IPS DF 6.9 (cell line): ENCODE measurements around the gene CBFA2T2.

Experiments used
- DNase-seq: peaks from one replicate; pipeline ENCODE4 v3.0.0-alpha.2; 2013; ENCODE audit warnings: low read depth, low spot score
- H3K27ac ChIP-seq: one replicate; pipeline ENCODE4 v1.5.1; 2013; ENCODE audit warnings: low read length, control low read depth
- H3K27me3 ChIP-seq: 2 replicates; pipeline ENCODE4 v1.6.1; 2013; ENCODE audit warnings: mild to moderate bottlenecking, low read length; ENCODE audit not compliant: control insufficient read depth, insufficient read depth
- H3K36me3 ChIP-seq: 2 replicates; pipeline ENCODE4 v1.6.1; 2013; ENCODE audit warnings: low read length; ENCODE audit not compliant: control insufficient read depth, insufficient read depth
- H3K4me1 ChIP-seq: 2 replicates; pipeline ENCODE4 v1.6.1; 2013; ENCODE audit warnings: low read length; ENCODE audit not compliant: control insufficient read depth, insufficient read depth
- H3K4me3 ChIP-seq: 2 replicates; pipeline ENCODE4 v1.5.1; 2013; ENCODE audit warnings: mild to moderate bottlenecking, low read length
- H3K9me3 ChIP-seq: 2 replicates; pipeline ENCODE4 v1.6.1; 2013; ENCODE audit warnings: low read length, inconsistent platforms; ENCODE audit not compliant: control insufficient read depth, insufficient read depth
- WGBS: extraction: QIAGEN DNeasy Blood & Tissue Kit; methylation state at CpG from one replicate; pipeline ENCODE4 v1.1.7; 2013; ENCODE audit warnings: mixed read lengths, missing lambda C conversion rate; ENCODE audit not compliant: insufficient read length, insufficient coverage; 5-methylcytosine and 5-hydroxymethylcytosine counted together

CBFA2T2 gene

DNA sequence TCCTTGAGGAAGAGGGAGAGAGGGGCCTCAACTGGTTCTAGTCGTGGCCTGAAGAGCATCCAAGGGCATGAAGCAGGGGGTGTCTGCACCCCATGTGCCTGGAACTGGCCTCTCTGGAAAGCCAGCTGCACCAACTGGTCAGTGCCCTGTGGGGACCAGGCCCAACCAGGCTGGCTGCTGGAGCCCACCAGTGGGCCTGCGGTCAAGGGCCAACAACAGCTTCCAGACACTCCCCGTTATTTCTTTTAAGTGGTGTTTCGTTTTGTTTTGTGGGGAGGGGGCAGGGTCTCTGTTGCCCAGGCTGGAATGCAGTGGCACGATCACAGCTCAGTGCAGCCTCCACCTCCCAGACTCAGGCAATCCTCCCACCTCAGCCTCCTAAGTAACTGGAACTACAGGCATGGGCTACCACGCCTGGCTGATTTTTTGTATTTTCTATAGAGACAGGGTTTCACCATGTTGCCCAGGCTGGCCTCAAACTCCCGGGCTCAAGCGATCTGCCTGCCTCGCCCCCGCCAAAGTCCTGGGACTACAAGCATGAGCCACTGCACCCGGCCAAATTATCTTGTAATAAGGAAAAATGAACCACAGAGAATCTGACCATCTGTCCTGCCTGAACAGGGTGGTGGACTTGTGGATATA lies 160.3 kb downstream of the CBFA2T2 start:
- Histone ChIP-seq H3K4me1 (no peaks in the 10 kb centered on the region), H3K4me3 (no peak overlapping the region; the same call in 1 of the 2 replicates), H3K27ac (no peak overlapping the region), H3K36me3 (peaks cover 2% of the 10 kb centered on the region; the same call in 1 of the 2 replicates), H3K27me3 (no peaks in the 10 kb centered on the region), H3K9me3 (no peaks in the 10 kb centered on the region)
- WGBS: no CpG with 5 or more reads among the region's 11 CpGs
- no peak for DNase-seq

GRCh38 chr20:33650753-33651561 lies 161.1 kb downstream of the CBFA2T2 start:
- Histone ChIP-seq H3K4me1 (no peaks in the 10 kb centered on the region), H3K27me3 (no peaks in the 10 kb centered on the region), H3K4me3 (no peak overlapping the region), H3K9me3 (no peaks in the 10 kb centered on the region), H3K36me3 (no peaks in the 10 kb centered on the region), H3K27ac (no peak overlapping the region)
- no peak for DNase-seq
- no CpG with 5 or more reads among the region's 10 CpGs for WGBS

DNA sequence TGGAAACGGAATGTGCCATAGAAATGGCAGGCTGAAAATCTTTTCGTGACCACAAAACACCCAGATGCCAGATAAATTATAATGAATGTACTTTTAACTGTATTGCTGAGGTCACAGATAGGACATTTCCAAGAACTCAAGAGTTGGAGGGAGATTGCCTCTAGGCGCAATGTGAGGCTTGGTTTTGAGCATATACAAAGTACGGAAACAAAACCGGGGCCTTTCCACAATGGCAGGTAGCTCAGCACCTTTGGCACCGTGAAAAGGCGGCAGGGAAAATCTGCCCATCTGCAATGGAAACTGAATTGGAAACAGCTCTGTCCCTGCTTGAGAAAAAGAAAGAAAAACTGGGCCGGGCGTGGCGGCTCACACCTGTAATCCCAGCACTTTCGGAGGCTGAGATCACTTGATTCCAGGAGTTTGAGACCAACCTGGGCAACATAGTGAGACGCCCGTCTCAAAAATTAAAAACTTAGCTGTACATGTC lies 161.7 kb downstream of the CBFA2T2 start:
- H3K4me1 ChIP-seq: no peaks in the 10 kb centered on the region
- no CpG with 5 or more reads among the region's 13 CpGs for WGBS
- H3K27ac ChIP-seq: no peak overlapping the region

GRCh38 chr20:33653218-33653899 lies 163.5 kb downstream of the CBFA2T2 start:
- Histone ChIP-seq H3K27ac (no peak overlapping the region), H3K4me3 (no peak overlapping the region), H3K36me3 (peaks cover 6% of the 10 kb centered on the region), H3K4me1 (no peaks in the 10 kb centered on the region; the same call in 1 of the 2 replicates), H3K9me3 (no peaks in the 10 kb centered on the region), H3K27me3 (no peaks in the 10 kb centered on the region)
- no peak for DNase-seq
- no CpG with 5 or more reads among the region's 16 CpGs for WGBS

More for the DNA sequence above, 161.7 kb downstream of the CBFA2T2 start:
- Histone ChIP-seq H3K36me3 (no peaks in the 10 kb centered on the region), H3K9me3 (no peaks in the 10 kb centered on the region), H3K27me3 (no peaks in the 10 kb centered on the region), H3K4me3 (no peak overlapping the region)
- DNase-seq: no peak

- H3K27ac ChIP-seq: no peak overlapping the region
- H3K36me3 ChIP-seq: peaks cover 9% of the 10 kb centered on the region
- H3K4me3 ChIP-seq: no peak overlapping the region
- DNase-seq: no peak
- H3K4me1 ChIP-seq: no peaks in the 10 kb centered on the region; the same call in 1 of the 2 replicates
- WGBS: no CpG with 5 or more reads among the region's 11 CpGs
- no peaks in the 10 kb centered on the region for H3K27me3 ChIP-seq
- H3K9me3 ChIP-seq: no peaks in the 10 kb centered on the region
Observed at GRCh38 chr20:33653900-33654596, 164.2 kb downstream of the CBFA2T2 start.

DNA sequence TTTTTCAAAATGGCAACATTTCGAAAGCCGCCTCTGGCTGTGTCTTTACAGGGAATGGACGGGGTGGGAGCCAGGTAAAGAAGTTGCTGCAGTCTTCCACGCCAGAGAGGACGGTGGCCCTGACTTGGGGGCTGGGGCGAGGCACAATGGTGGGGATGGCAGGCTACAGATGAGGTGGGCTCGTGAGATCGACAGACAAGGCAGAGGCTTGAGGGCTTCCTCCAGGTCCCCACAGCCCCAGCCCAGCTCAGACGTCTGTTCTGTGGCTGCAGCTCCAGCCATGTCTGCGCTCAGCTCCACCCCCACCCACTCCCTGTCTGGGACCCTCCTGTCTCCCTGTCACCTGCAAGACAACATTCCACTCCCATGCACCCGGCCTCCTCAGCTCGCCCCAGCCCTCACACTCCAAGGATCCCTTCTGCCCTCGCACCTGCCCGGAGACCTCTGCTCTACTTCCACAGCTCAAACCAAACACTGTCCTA lies 164.8 kb downstream of the CBFA2T2 start:
- Histone ChIP-seq H3K9me3 (no peaks in the 10 kb centered on the region), H3K27ac (no peak overlapping the region), H3K36me3 (peaks cover 10% of the 10 kb centered on the region), H3K4me3 (no peak overlapping the region), H3K4me1 (no peaks in the 10 kb centered on the region; the same call in 1 of the 2 replicates), H3K27me3 (no peaks in the 10 kb centered on the region)
- no CpG with 5 or more reads among the region's 14 CpGs for WGBS
- DNase-seq: no peak

DNA sequence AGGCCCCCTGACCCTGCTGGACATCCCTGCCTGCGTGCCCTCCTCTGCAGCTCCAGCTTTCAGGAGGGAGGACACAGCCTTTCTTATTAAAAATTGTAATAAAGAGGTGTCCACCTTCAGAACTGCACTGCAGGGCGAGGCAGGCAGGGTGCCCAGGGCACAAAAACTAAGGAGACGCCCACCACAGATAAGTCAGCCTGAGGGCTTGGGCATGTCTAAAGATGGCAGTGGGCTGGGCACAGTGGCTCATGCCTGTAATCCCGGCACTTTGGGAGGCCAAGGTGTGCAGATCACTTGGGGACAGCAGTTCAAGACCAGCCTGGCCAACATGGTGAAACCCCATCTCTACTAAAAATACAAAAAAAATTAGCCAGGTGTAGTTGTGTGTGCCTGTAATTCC lies 165.3 kb downstream of the CBFA2T2 start:
- Histone ChIP-seq H3K27ac (no peak overlapping the region), H3K36me3 (peaks cover 10% of the 10 kb centered on the region)

DNA sequence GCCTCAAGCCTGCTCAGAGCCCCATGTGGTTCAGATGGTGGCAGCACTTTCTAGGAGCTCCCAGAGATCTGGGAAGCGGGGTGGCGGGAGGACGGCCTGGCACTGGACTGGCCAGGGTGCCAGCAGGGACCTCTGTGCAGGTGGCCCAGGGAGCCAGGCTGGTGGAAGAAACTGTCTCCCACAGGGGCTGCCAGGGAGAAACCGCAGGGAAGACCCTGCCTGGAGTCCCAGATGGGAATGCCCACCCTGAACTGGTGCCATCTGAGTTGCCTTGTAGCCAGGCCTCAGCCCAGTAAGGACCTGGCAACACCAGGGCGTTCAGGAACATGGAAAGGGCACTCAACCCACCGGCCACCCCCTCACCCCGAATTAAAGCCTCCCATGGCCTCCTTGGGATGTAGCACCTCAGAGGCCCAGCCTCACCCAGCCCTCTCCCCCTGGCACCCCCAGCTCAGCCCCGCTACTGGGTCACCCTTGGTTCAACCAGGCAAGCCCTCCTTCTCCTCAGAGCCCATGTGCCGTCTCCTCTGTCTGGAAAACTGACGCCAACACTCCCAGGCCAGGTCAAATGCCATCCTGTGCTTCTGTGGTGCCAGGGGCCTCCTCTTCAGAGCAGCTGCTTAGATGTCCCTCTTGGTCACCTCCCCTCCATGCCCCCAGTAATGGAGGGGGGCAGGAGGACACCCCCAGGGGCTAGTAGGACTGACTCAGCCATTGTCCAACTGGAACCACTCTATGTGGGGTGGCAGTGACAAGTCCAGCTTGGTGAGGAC lies 166.3 kb downstream of the CBFA2T2 start:
- H3K36me3 ChIP-seq: peaks cover 10% of the 10 kb centered on the region
- no peak overlapping the region for H3K4me3 ChIP-seq
- DNase-seq: no peak
- no peaks in the 10 kb centered on the region for H3K9me3 ChIP-seq
- H3K27ac ChIP-seq: no peak overlapping the region
- no peaks in the 10 kb centered on the region for H3K27me3 ChIP-seq
- no CpG with 5 or more reads among the region's 10 CpGs for WGBS
- no peaks in the 10 kb centered on the region; the same call in 1 of the 2 replicates for H3K4me1 ChIP-seq

More for the DNA sequence above, 165.3 kb downstream of the CBFA2T2 start:
- Histone ChIP-seq H3K27me3 (no peaks in the 10 kb centered on the region), H3K4me1 (no peaks in the 10 kb centered on the region; the same call in 1 of the 2 replicates), H3K9me3 (no peaks in the 10 kb centered on the region), H3K4me3 (no peak overlapping the region)
- no peak for DNase-seq
- no CpG with 5 or more reads among the region's 4 CpGs for whole genome bisulfite sequencing

DNA sequence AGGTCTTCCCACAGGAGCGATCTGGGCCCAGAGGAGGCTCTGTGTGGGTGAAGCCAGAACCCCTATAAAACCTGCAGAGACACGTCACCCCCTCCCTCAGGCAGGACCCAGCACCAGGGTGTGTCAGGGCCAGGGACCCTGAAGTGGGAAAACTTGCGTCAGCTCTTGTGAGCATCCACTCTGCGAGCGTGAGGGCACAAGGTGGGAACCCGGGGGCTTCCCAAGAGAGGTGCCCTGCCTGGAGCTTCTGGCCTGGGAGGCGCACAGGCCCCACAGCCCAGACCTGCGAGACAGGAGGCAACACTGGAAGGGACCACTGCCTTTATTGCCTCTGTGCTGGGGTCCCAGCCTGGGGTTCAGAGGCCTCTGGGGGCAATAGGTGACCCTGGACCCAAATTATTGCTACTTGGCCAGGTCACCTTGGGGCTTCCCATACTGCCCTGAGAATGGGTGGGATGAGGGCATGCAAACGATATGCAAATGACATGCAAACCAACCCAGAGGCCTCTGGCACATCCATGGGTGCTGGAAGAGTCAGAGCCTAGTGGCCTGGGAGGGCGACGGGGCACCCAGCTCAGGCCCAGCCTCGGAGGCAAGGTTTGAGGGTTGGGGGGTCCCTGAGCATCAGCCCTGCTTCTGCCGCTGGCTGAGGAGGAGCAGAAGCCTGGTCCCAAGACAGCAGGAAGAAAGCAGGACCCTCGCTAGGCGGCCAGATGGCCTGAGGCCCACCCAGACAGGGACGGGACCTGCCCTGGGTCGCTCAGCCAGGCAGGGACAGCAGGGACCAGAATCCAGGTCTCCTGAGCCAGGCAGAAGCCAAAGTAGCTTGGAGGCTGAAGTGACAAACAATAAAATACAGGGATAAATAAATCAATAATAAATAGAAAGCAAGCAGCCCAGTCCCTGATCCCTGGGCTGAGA lies 167.1 kb downstream of the CBFA2T2 start:
- no CpG with 5 or more reads among the region's 17 CpGs for WGBS
- peaks cover 10% of the 10 kb centered on the region for H3K36me3 ChIP-seq
- no peaks in the 10 kb centered on the region; the same call in 1 of the 2 replicates for H3K4me1 ChIP-seq
- DNase-seq: no peak
- H3K27ac ChIP-seq: no peak overlapping the region
- H3K4me3 ChIP-seq: no peak overlapping the region
- H3K27me3 ChIP-seq: no peaks in the 10 kb centered on the region
- no peaks in the 10 kb centered on the region for H3K9me3 ChIP-seq
